ENCODE results near the gene ATXN2.
"Not testable (repeated sequence)": the region's sequence is repeated elsewhere in the genome, so short reads cannot be mapped to it uniquely, and the experiment has no call there.

GRCh38 chr12:111507719-111508118 is 91.4 kb downstream of the ATXN2 start:
- TF ChIP-seq, protein P1, sequence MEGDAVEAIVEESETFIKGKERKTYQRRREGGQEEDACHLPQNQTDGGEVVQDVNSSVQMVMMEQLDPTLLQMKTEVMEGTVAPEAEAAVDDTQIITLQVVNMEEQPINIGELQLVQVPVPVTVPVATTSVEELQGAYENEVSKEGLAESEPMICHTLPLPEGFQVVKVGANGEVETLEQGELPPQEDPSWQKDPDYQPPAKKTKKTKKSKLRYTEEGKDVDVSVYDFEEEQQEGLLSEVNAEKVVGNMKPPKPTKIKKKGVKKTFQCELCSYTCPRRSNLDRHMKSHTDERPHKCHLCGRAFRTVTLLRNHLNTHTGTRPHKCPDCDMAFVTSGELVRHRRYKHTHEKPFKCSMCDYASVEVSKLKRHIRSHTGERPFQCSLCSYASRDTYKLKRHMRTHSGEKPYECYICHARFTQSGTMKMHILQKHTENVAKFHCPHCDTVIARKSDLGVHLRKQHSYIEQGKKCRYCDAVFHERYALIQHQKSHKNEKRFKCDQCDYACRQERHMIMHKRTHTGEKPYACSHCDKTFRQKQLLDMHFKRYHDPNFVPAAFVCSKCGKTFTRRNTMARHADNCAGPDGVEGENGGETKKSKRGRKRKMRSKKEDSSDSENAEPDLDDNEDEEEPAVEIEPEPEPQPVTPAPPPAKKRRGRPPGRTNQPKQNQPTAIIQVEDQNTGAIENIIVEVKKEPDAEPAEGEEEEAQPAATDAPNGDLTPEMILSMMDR (IDR thresholded peaks at IDR 0.05 in 8 of 11, conservative IDR thresholded peaks at IDR 0.05 in 3 of 11): not testable (repeated sequence)
- TF ChIP-seq POLR2A (IDR thresholded peaks at IDR 0.05): not testable (repeated sequence)
